SK-N-SH treated with all-trans-retinoic acid at 6 μM for 48 hours (cell line): ENCODE data around the gene ESR2.

Experiments used
- ATAC-seq: fragments of 200-7000 bp; cut with Tn5 transposase; 3 replicates; pipeline ENCODE4 v1.9.1; 2020; ENCODE audit warnings: mild to moderate bottlenecking, moderate library complexity
- BACH2 ChIP-seq: fragments of 250-450 bp; sonication (Bioruptor Pico); IDR thresholded peaks from 2 replicates; pipeline ENCODE4 v1.9.0; 2021; ENCODE audit warnings: mild to moderate bottlenecking, borderline replicate concordance
- CREB5 ChIP-seq: fragments of 250-450 bp; sonication (Bioruptor Pico); IDR thresholded peaks from 2 replicates; pipeline ENCODE4 v1.5.1; 2020; ENCODE audit warnings: low read depth, mild to moderate bottlenecking, moderate library complexity
- CSDC2 ChIP-seq: fragments of 250-450 bp; sonication (Bioruptor Pico); IDR thresholded peaks from 2 replicates; pipeline ENCODE4 v1.5.0; 2020; ENCODE audit warnings: mild to moderate bottlenecking, moderate library complexity
- CSRNP3 ChIP-seq: fragments of 250-450 bp; sonication (Bioruptor Pico); IDR thresholded peaks from 2 replicates; pipeline ENCODE4 v1.5.1; 2021; ENCODE audit warnings: mild to moderate bottlenecking, moderate library complexity
- ESRRG ChIP-seq: fragments of 250-450 bp; sonication (Bioruptor Pico); IDR thresholded peaks from 2 replicates; pipeline ENCODE4 v1.6.1; 2021; ENCODE audit warnings: mild to moderate bottlenecking
- GLIS3 ChIP-seq: fragments of 250-450 bp; sonication (Bioruptor Pico); IDR thresholded peaks from 2 replicates; pipeline ENCODE4 v1.5.0; 2020; ENCODE audit warnings: mild to moderate bottlenecking, moderate library complexity
- ISL1 ChIP-seq: fragments of 250-450 bp; sonication (Bioruptor Pico); IDR thresholded peaks from 2 replicates; pipeline ENCODE4 v2.1.2; 2022; ENCODE audit warnings: mild to moderate bottlenecking, moderate library complexity
- OSR1 ChIP-seq: fragments of 250-450 bp; sonication (Bioruptor Pico); IDR thresholded peaks from 2 replicates; pipeline ENCODE4 v1.8.0; 2022; ENCODE audit warnings: moderate library complexity, mild to moderate bottlenecking, inconsistent platforms
- PATZ1 ChIP-seq: fragments of 250-450 bp; sonication (Bioruptor Pico); IDR thresholded peaks from 2 replicates; pipeline ENCODE4 v1.8.0; 2020; ENCODE audit warnings: mild to moderate bottlenecking, moderate library complexity, borderline replicate concordance
- POU6F1 ChIP-seq: fragments of 250-450 bp; sonication (Bioruptor Pico); IDR thresholded peaks from 2 replicates; pipeline ENCODE4 v1.8.0; 2021; ENCODE audit warnings: low read depth, mild to moderate bottlenecking, moderate library complexity, borderline replicate concordance
- PPARA ChIP-seq: fragments of 250-450 bp; sonication (Bioruptor Pico); IDR thresholded peaks from 2 replicates; pipeline ENCODE4 v1.5.0; 2020; ENCODE audit warnings: mild to moderate bottlenecking, borderline replicate concordance
- RARB ChIP-seq: fragments of 250-450 bp; sonication (Bioruptor Pico); IDR thresholded peaks from 2 replicates; pipeline ENCODE4 v1.8.0; 2021; ENCODE audit warnings: mild to moderate bottlenecking, moderate library complexity
- SNAI2 ChIP-seq: fragments of 250-450 bp; sonication (Bioruptor Pico); IDR thresholded peaks from 2 replicates; pipeline ENCODE4 v1.5.0; 2020; ENCODE audit warnings: mild to moderate bottlenecking, moderate library complexity
- TCF4 ChIP-seq: fragments of 250-450 bp; sonication (Bioruptor Pico); IDR thresholded peaks from 2 replicates; pipeline ENCODE4 v1.8.0; 2021; ENCODE audit warnings: mild to moderate bottlenecking, moderate library complexity, borderline replicate concordance
- TOX ChIP-seq: fragments of 250-450 bp; sonication (Bioruptor Pico); IDR thresholded peaks from 2 replicates; pipeline ENCODE4 v1.8.0; 2021; ENCODE audit warnings: mild to moderate bottlenecking, moderate library complexity, borderline replicate concordance
- TSHZ2 ChIP-seq: fragments of 250-450 bp; sonication (Bioruptor Pico); IDR thresholded peaks from 2 replicates; pipeline ENCODE4 v1.5.0; 2020; ENCODE audit warnings: mild to moderate bottlenecking, moderate library complexity
- ZC3H10 ChIP-seq: fragments of 250-450 bp; sonication (Bioruptor Pico); IDR thresholded peaks from 2 replicates; pipeline ENCODE4 v1.5.1; 2021; ENCODE audit warnings: mild to moderate bottlenecking, moderate library complexity
- ZFP3 ChIP-seq: fragments of 250-450 bp; sonication (Bioruptor Pico); IDR thresholded peaks from 2 replicates; pipeline ENCODE4 v1.5.0; 2020; ENCODE audit warnings: mild to moderate bottlenecking, moderate library complexity
- ZFP30 ChIP-seq: fragments of 450-650 bp; formaldehyde crosslinking; IDR thresholded peaks from 2 replicates; pipeline ENCODE4 v1.5.0; 2022; ENCODE audit warnings: mild to moderate bottlenecking, moderate library complexity
- ZNF565 ChIP-seq: fragments of 450-650 bp; formaldehyde crosslinking; conservative IDR thresholded peaks from 2 replicates; pipeline ENCODE4 v1.5.0; 2020; ENCODE audit warnings: low read depth, mild to moderate bottlenecking, moderate library complexity
- ZNF70 ChIP-seq: fragments of 450-650 bp; formaldehyde crosslinking; IDR thresholded peaks from 2 replicates; pipeline ENCODE4 v1.5.0; 2020; ENCODE audit warnings: mild to moderate bottlenecking, moderate library complexity

Gene ESR2

GRCh38 chr14:64220466-64220865, 73.7 kb downstream of the ESR2 start (continued):
- TF ChIP-seq TSHZ2 (CRISPR knock-in tag): no peak
- no peak for TF ChIP-seq ESRRG (CRISPR knock-in tag)
- no peak for TF ChIP-seq ZC3H10 (CRISPR knock-in tag)
- no peak for TF ChIP-seq PATZ1 (CRISPR knock-in tag)

GRCh38 chr14:64220056-64220455, 74.1 kb downstream of the ESR2 start:
- no peak for ATAC-seq

More at GRCh38 chr14:64220056-64220455, 74.1 kb downstream of the ESR2 start:
- TF ChIP-seq BACH2 (CRISPR knock-in tag) (no peak), ZFP3 (CRISPR knock-in tag) (no peak), ZFP30 (no peak), TOX (CRISPR knock-in tag) (no peak), ISL1 (CRISPR knock-in tag) (no peak), CREB5 (no peak), OSR1 (CRISPR knock-in tag) (no peak), GLIS3 (CRISPR knock-in tag) (no peak), TSHZ2 (CRISPR knock-in tag) (no peak), CSDC2 (no peak), ESRRG (CRISPR knock-in tag) (no peak), TCF4 (CRISPR knock-in tag) (no peak), RARB (CRISPR knock-in tag) (no peak), ZNF70 (CRISPR knock-in tag) (no peak), SNAI2 (CRISPR knock-in tag) (no peak), POU6F1 (no peak), PPARA (CRISPR knock-in tag) (no peak), CSRNP3 (CRISPR knock-in tag) (no peak), ZNF565 (CRISPR knock-in tag) (no peak), PATZ1 (CRISPR knock-in tag) (no peak)
